Lower leg skin (tissue), 3 donors: ENCODE measurements around the gene CELF2.

Experiments
- POLR2A ChIP-seq, 2 donors: fragments of 450-650 bp; IDR thresholded peaks; one replicate each; pipeline ENCODE4 v1.6.1; 2016 to 2017; ENCODE audit warnings: antibody characterized with exemption in 2 of 2, mild to moderate bottlenecking in 1 of 2, moderate library complexity in 1 of 2
- TF ChIP-seq, protein P1 (sequence below), 3 donors: fragments of 450-650 bp; IDR thresholded peaks; one replicate each; pipeline ENCODE4 v1.5.1; 2016; ENCODE audit warnings: antibody characterized with exemption in 3 of 3, mild to moderate bottlenecking in 3 of 3, moderate library complexity in 2 of 3

DNA sequence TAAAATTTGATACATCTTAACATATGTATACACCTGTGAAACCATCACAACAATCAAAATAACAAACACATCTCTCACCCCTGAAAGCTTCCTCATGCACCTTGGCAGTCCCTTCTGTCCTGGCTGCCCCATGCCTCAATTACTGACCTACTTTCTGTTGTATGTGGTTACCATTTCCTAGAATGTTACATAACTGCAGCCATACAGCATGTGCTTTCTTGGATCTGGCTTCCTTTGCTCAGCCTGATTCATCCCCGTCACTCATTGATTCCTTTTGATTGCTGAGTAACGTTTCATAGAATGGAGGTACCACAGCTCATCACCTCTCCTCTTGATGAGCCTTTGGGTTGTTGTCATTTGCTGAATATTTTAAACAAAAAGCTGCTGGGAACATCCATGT lies 165.3 kb downstream of the CELF2 start:
- TF ChIP-seq, protein P1, sequence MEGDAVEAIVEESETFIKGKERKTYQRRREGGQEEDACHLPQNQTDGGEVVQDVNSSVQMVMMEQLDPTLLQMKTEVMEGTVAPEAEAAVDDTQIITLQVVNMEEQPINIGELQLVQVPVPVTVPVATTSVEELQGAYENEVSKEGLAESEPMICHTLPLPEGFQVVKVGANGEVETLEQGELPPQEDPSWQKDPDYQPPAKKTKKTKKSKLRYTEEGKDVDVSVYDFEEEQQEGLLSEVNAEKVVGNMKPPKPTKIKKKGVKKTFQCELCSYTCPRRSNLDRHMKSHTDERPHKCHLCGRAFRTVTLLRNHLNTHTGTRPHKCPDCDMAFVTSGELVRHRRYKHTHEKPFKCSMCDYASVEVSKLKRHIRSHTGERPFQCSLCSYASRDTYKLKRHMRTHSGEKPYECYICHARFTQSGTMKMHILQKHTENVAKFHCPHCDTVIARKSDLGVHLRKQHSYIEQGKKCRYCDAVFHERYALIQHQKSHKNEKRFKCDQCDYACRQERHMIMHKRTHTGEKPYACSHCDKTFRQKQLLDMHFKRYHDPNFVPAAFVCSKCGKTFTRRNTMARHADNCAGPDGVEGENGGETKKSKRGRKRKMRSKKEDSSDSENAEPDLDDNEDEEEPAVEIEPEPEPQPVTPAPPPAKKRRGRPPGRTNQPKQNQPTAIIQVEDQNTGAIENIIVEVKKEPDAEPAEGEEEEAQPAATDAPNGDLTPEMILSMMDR (IDR thresholded peaks at IDR 0.05): no peak
- TF ChIP-seq POLR2A (IDR thresholded peaks at IDR 0.05): no peak
